WI38 (cell line): ENCODE data around the gene PPP2R2C.

ENCODE experiments used
- H3K4me3 ChIP-seq: 2 replicates; pipeline ENCODE4 v1.5.1; 2011; ENCODE audit warnings: low read depth, mild to moderate bottlenecking, control low read depth, low read length
- CTCF ChIP-seq: IDR thresholded peaks from 2 replicates; pipeline ENCODE4 v1.5.1; 2012; ENCODE audit warnings: low read depth, mild to moderate bottlenecking, control low read depth, low read length

Gene PPP2R2C

GRCh38 chr4:6437826-6438238, 34.6 kb downstream of the PPP2R2C start:
- no peak overlapping the region for H3K4me3 ChIP-seq
- no peak for TF ChIP-seq CTCF

GRCh38 chr4:6435010-6435409, 37.4 kb downstream of the PPP2R2C start:
- no peak for TF ChIP-seq CTCF
- H3K4me3 ChIP-seq, result no peak overlapping the region

- no peak overlapping the region for H3K4me3 ChIP-seq
- TF ChIP-seq CTCF, result no peak
Measured at GRCh38 chr4:6430927-6431326, 41.5 kb downstream of the PPP2R2C start.

GRCh38 chr4:6427439-6428090, 44.8 kb downstream of the PPP2R2C start:
- no peak overlapping the region for H3K4me3 ChIP-seq
- no peak for TF ChIP-seq CTCF

GRCh38 chr4:6426571-6427438, 45.6 kb downstream of the PPP2R2C start:
- no peak overlapping the region for H3K4me3 ChIP-seq
- TF ChIP-seq CTCF, result no peak

GRCh38 chr4:6425911-6426310, 46.5 kb downstream of the PPP2R2C start:
- TF ChIP-seq CTCF, result no peak
- no peak overlapping the region for H3K4me3 ChIP-seq

- H3K4me3 ChIP-seq, result no peak overlapping the region
- TF ChIP-seq CTCF, result no peak
Measured at GRCh38 chr4:6425336-6425735, 47.1 kb downstream of the PPP2R2C start.
